Osteocyte (in vitro differentiated cells): ENCODE results near the gene TNN. TPM values are rescaled to one million over a fixed set of nuclear protein-coding genes. Genes with fewer than 3 reads are reported as not detected.
"Not testable (repeated sequence)": the region's sequence is repeated elsewhere in the genome, so short reads cannot be mapped to it uniquely, and the experiment has no call there.

Experiments
- DNase-seq: peaks from one replicate; pipeline ENCODE4 v3.0.0; 2021; ENCODE audit warnings: mixed read lengths; ENCODE audit not compliant: unreplicated experiment; ENCODE audit errors: extremely low spot score
- H3K27ac Mint-ChIP-seq: one replicate; pipeline ENCODE4 v1.8.0; 2021; ENCODE audit warnings: mild to moderate bottlenecking, mixed read lengths; ENCODE audit not compliant: unreplicated experiment
- H3K27me3 Mint-ChIP-seq: one replicate; pipeline ENCODE4 v1.8.0; 2021; ENCODE audit warnings: mixed read lengths; ENCODE audit not compliant: unreplicated experiment
- H3K36me3 Mint-ChIP-seq: one replicate; pipeline ENCODE4 v1.8.0; 2021; ENCODE audit warnings: mixed read lengths; ENCODE audit not compliant: unreplicated experiment
- H3K4me1 Mint-ChIP-seq: one replicate; pipeline ENCODE4 v1.8.0; 2021; ENCODE audit warnings: mixed read lengths; ENCODE audit not compliant: unreplicated experiment
- H3K4me3 Mint-ChIP-seq: one replicate; pipeline ENCODE4 v1.8.0; 2021; ENCODE audit warnings: mild to moderate bottlenecking, moderate library complexity, mixed read lengths; ENCODE audit not compliant: unreplicated experiment
- H3K9me3 Mint-ChIP-seq: one replicate; pipeline ENCODE4 v1.8.0; 2021; ENCODE audit warnings: mixed read lengths; ENCODE audit not compliant: unreplicated experiment
- CTCF ChIP-seq: fragments of 200-600 bp; sonication (generic); IDR thresholded peaks from 2 replicates; pipeline ENCODE4 v1.5.0; 2021; ENCODE audit warnings: antibody characterized with exemption, mild to moderate bottlenecking, moderate library complexity
- long read RNA-seq: library from polyadenylated mRNA; unstranded; transcript quantifications from one replicate; pipeline ENCODE4 v2.0.0, GENCODE V29; 2021
- total RNA-seq: library from RNA; stranded (reverse); gene quantifications from 2 replicates; pipeline ENCODE4 v1.2.1, GENCODE V29; 2021

Gene TNN
- 0.08 TPM in 1 of 2 replicates, not detected in the other for total RNA-seq
- long read RNA-seq, result 0 reads

GRCh38 chr1:175067362-175068106 is at the start of gene TNN:
TNN (plus strand) TSS chr1:175067833; CDS start chr1:175077419, 9,586 bp downstream.
- H3K4me3 Mint-ChIP-seq, result no peak within 1 kb of the TSS
- peaks cover 10% of the 10 kb centered on the region for H3K4me1 Mint-ChIP-seq
- H3K27ac Mint-ChIP-seq, result no peak within 1 kb of the TSS
- H3K36me3 Mint-ChIP-seq, result no peaks in the 10 kb centered on the region
- no peak for DNase-seq
- no peak for TF ChIP-seq CTCF
- peaks cover 10% of the 10 kb centered on the region for H3K27me3 Mint-ChIP-seq
- H3K9me3 Mint-ChIP-seq, result no peaks in the 10 kb centered on the region

- Mint-ChIP-seq H3K9me3 (peaks cover under 1% of the 10 kb centered on the region), H3K4me1 (peaks cover 27% of the 10 kb centered on the region)
Observed at GRCh38 chr1:175019524-175019923, 48.1 kb upstream of the TNN start.

GRCh38 chr1:175023043-175023921 is 44.4 kb upstream of the TNN start, which contains the start of gene MRPS14:
MRPS14 (minus strand) TSS chr1:175023425; CDS start chr1:175023408, 17 bp downstream.
- TF ChIP-seq CTCF, result no peak
- Mint-ChIP-seq H3K36me3 (peaks cover 3% of the 10 kb centered on the region), H3K4me1 (peaks cover 22% of the 10 kb centered on the region), H3K4me3 (peak within 1 kb of the TSS; percentile 89), H3K27ac (peak within 1 kb of the TSS; percentile 99), H3K27me3 (no peaks in the 10 kb centered on the region), H3K9me3 (peaks cover 6% of the 10 kb centered on the region)
- peak; percentile 99 for DNase-seq

More at GRCh38 chr1:175019524-175019923, 48.1 kb upstream of the TNN start:
- no peak for DNase-seq
- H3K36me3 Mint-ChIP-seq, result peaks cover 18% of the 10 kb centered on the region
- TF ChIP-seq CTCF, result no peak
- H3K4me3 Mint-ChIP-seq, result no peak overlapping the region
- H3K27me3 Mint-ChIP-seq, result no peaks in the 10 kb centered on the region
- H3K27ac Mint-ChIP-seq, result no peak overlapping the region

GRCh38 chr1:175023922-175024242 is 43.8 kb upstream of the TNN start:
- not testable (repeated sequence) for H3K36me3 Mint-ChIP-seq, H3K9me3 Mint-ChIP-seq

GRCh38 chr1:175024773-175025172 is 42.9 kb upstream of the TNN start:
- peaks cover 6% of the 10 kb centered on the region for H3K9me3 Mint-ChIP-seq
- peak overlapping the region; percentile 99 for H3K27ac Mint-ChIP-seq
- H3K4me3 Mint-ChIP-seq, result no peak overlapping the region
- H3K36me3 Mint-ChIP-seq, result no peaks in the 10 kb centered on the region
- no peaks in the 10 kb centered on the region for H3K27me3 Mint-ChIP-seq
- no peak for TF ChIP-seq CTCF
- DNase-seq, result no peak
- H3K4me1 Mint-ChIP-seq, result peaks cover 24% of the 10 kb centered on the region

More at GRCh38 chr1:175023922-175024242, 43.8 kb upstream of the TNN start:
- H3K27ac Mint-ChIP-seq, result peak overlapping the region; percentile 99
- not testable (repeated sequence) for H3K27me3 Mint-ChIP-seq, DNase-seq
- peak overlapping the region; percentile 89 for H3K4me3 Mint-ChIP-seq
- H3K4me1 Mint-ChIP-seq, result peaks cover 22% of the 10 kb centered on the region
